ENCODE results near the gene OR5M8.

- no peak for TF ChIP-seq CTCF (IDR thresholded peaks at IDR 0.05; ENCODE audit: low read depth, low read length)
- no peak for TF ChIP-seq EZH2phosphoT487 (IDR thresholded peaks at IDR 0.05; ENCODE audit: low read depth)
Measured at GRCh38 chr11:56533054-56533740, 42.0 kb upstream of the OR5M8 start.
